ENCODE data around the gene SNCG.
"Not testable (repeated sequence)": the region's sequence is repeated elsewhere in the genome, so short reads cannot be mapped to it uniquely, and the experiment has no call there.

The SNCG gene

GRCh38 chr10:87000491-87000890 lies 42.1 kb downstream of the SNCG start:
- no peak for TF ChIP-seq CTCF (conservative IDR thresholded peaks at IDR 0.05)
- TF ChIP-seq ZFX (IDR thresholded peaks at IDR 0.05): no peak
- H3K27ac ChIP-seq: no peak overlapping the region

GRCh38 chr10:87007124-87007523 lies 48.7 kb downstream of the SNCG start:
- peak overlapping the region; percentile 83 for H3K27ac ChIP-seq

GRCh38 chr10:87007674-87008073 lies 49.3 kb downstream of the SNCG start:
- H3K27ac ChIP-seq: not testable (repeated sequence)

- peak overlapping the region; percentile 79 for H3K27ac ChIP-seq
Observed at GRCh38 chr10:87008303-87008702, 49.9 kb downstream of the SNCG start.

- peak overlapping the region; percentile 79 for H3K27ac ChIP-seq
Observed at GRCh38 chr10:87009134-87009696, 50.8 kb downstream of the SNCG start.

Measured in C4-2B (cell line).